GM18519 (cell line): Measurements from ENCODE around the gene KCNMA1.
"Not testable (repeated sequence)": the region's sequence is repeated elsewhere in the genome, so short reads cannot be mapped to it uniquely, and the experiment has no call there.

ENCODE experiments used
- ATAC-seq: cut with Tn5 transposase; IDR thresholded peaks from one replicate; pipeline ENCODE4 v1.9.1; 2021; ENCODE audit warnings: mild to moderate bottlenecking, moderate library complexity; ENCODE audit not compliant: unreplicated experiment, low FRiP score

KCNMA1 gene

GRCh38 chr10:77664696-77665095 lies 27.1 kb upstream of the KCNMA1 start:
- no peak for ATAC-seq

- ATAC-seq, result no peak
These were observed 26.4 kb upstream of the KCNMA1 start for GRCh38 chr10:77664008-77664407.

- ATAC-seq, result no peak
These were observed 24.1 kb upstream of the KCNMA1 start for GRCh38 chr10:77661674-77662073.

GRCh38 chr10:77661100-77661499 lies 23.5 kb upstream of the KCNMA1 start:
- ATAC-seq, result no peak

GRCh38 chr10:77659046-77659670 lies 21.6 kb upstream of the KCNMA1 start:
- not testable (repeated sequence) for ATAC-seq

GRCh38 chr10:77653210-77653609 lies 15.6 kb upstream of the KCNMA1 start:
- no peak for ATAC-seq

GRCh38 chr10:77649333-77650331 lies 12.0 kb upstream of the KCNMA1 start:
- peak; percentile 47 for ATAC-seq

- no peak for ATAC-seq
These were observed 10.9 kb upstream of the KCNMA1 start for GRCh38 chr10:77648472-77648871.

GRCh38 chr10:77647543-77648293 lies 10.1 kb upstream of the KCNMA1 start:
- no peak for ATAC-seq

- no peak for ATAC-seq
These were observed 7.1 kb upstream of the KCNMA1 start for GRCh38 chr10:77644557-77645243.

- no peak for ATAC-seq
These were observed 6.3 kb upstream of the KCNMA1 start for GRCh38 chr10:77643795-77644468.

- no peak for ATAC-seq
These were observed 4.3 kb upstream of the KCNMA1 start for GRCh38 chr10:77641788-77642397.

- no peak for ATAC-seq
These were observed 3.7 kb upstream of the KCNMA1 start for GRCh38 chr10:77641344-77641743.

GRCh38 chr10:77640167-77640566 lies 2.6 kb upstream of the KCNMA1 start:
- no peak for ATAC-seq

GRCh38 chr10:77639756-77640155 lies 2.1 kb upstream of the KCNMA1 start:
- ATAC-seq, result no peak

GRCh38 chr10:77638321-77639101 lies 903 bp upstream of the KCNMA1 start:
- no peak for ATAC-seq

GRCh38 chr10:77636967-77637531 lies 559 bp downstream of the KCNMA1 start:
- no peak for ATAC-seq

GRCh38 chr10:77636282-77636966 lies 1.2 kb downstream of the KCNMA1 start:
- no peak for ATAC-seq
